Panc1 (cell line): Measurements from ENCODE around the gene INF2. TPM values are rescaled to one million over a fixed set of nuclear protein-coding genes. Genes with fewer than 3 reads are reported as not detected.
"Not testable (repeated sequence)": the region's sequence is repeated elsewhere in the genome, so short reads cannot be mapped to it uniquely, and the experiment has no call there.

ENCODE experiments used
- ATAC-seq: fragments of 200-7000 bp; cut with Tn5 transposase; 2 replicates; pipeline ENCODE4 v1.9.1; 2020; ENCODE audit warnings: mild to moderate bottlenecking, moderate library complexity
- BruUV-seq: library from RNA; stranded (reverse); fragments of 400-500 nt; replicated peaks from 2 replicates; lab custom pipeline; 2021; lab: Mats Ljungman, UMichigan
- CTCF ChIA-PET: fragments of 300-600 bp; sonication (Branson Sonifier 250); formaldehyde crosslinking; loops from one replicate; lab custom pipeline; 2022; ENCODE audit warnings: antibody characterized with exemption; lab: Charles Lee
- POLR2A ChIA-PET: fragments of 300-600 bp; sonication (Branson Sonifier 250); formaldehyde crosslinking; loops from one replicate; lab custom pipeline; 2022; ENCODE audit warnings: antibody characterized with exemption; lab: Charles Lee
- DNase-seq: peaks from one replicate; pipeline ENCODE4 v3.0.0-alpha.2; 2010; ENCODE audit warnings: low read depth, low spot score
- H3K27ac ChIP-seq: 2 replicates; pipeline ENCODE4 v1.5.1; 2011; ENCODE audit warnings: mild to moderate bottlenecking, low read length, inconsistent platforms
- H3K27me3 ChIP-seq: fragments of 200-500 bp; sonication (Bioruptor generic); 2 replicates; pipeline ENCODE4 v1.6.0; 2014; ENCODE audit warnings: low read length, inconsistent platforms; ENCODE audit not compliant: control insufficient read depth, insufficient read depth
- H3K36me3 ChIP-seq: fragments of 200-500 bp; sonication (Bioruptor generic); 2 replicates; pipeline ENCODE4 v1.5.1; 2014; ENCODE audit warnings: inconsistent platforms, mild to moderate bottlenecking, low read length, moderate library complexity; ENCODE audit not compliant: control insufficient read depth, insufficient read depth
- H3K4me1 ChIP-seq: 2 replicates; pipeline ENCODE4 v1.5.1; 2011; ENCODE audit warnings: inconsistent platforms, mild to moderate bottlenecking, low read length, moderate library complexity; ENCODE audit not compliant: control insufficient read depth, insufficient read depth
- H3K4me3 ChIP-seq, 2 experiments: 2 replicates each; pipeline ENCODE4 v1.5.1; 2011 to 2012; ENCODE audit warnings: low read depth in 2 of 2, low read length in 2 of 2, mild to moderate bottlenecking in 2 of 2, inconsistent platforms in 1 of 2, moderate library complexity in 1 of 2
- H3K9me3 ChIP-seq: fragments of 200-500 bp; sonication (Bioruptor generic); 2 replicates; pipeline ENCODE4 v1.5.1; 2014; ENCODE audit warnings: low read depth, mild to moderate bottlenecking, inconsistent platforms, low read length, moderate library complexity; ENCODE audit not compliant: control insufficient read depth, insufficient read depth
- POLR2AphosphoS5 ChIP-seq: IDR thresholded peaks from 2 replicates; pipeline ENCODE4 v1.6.1; 2012; ENCODE audit warnings: mild to moderate bottlenecking, low read depth, low read length, moderate library complexity
- REST ChIP-seq, 2 experiments: IDR thresholded peaks; 2 replicates each; pipeline ENCODE4 v1.6.1; 2011 to 2012; ENCODE audit warnings: low read depth in 2 of 2, control low read depth in 1 of 2, low read length in 1 of 2, mild to moderate bottlenecking in 1 of 2, moderate library complexity in 1 of 2; ENCODE audit not compliant: insufficient read depth in 1 of 2
- SIN3A ChIP-seq: IDR thresholded peaks from 2 replicates; pipeline ENCODE4 v1.6.1; 2012; ENCODE audit warnings: low read depth, mild to moderate bottlenecking, low read length, moderate library complexity, borderline replicate concordance; ENCODE audit not compliant: insufficient read depth
- TCF7L2 ChIP-seq: IDR thresholded peaks from 2 replicates; pipeline ENCODE4 v1.6.1; 2011; ENCODE audit warnings: mild to moderate bottlenecking, low read depth, low read length, inconsistent platforms
- in situ Hi-C: cut with HindIII; loops from 2 replicates; pipeline ENCODE4 v1.10.0; 2016; ENCODE audit warnings: low sequenced_read_pairs, low pct_unique_long_range_greater_than_20kb
- intact Hi-C: fragments of 100-400 bp; cut with micrococcal nuclease; formaldehyde crosslinking; loops from one replicate; pipeline ENCODE4 v1.10.0; 2022; ENCODE audit not compliant: unreplicated experiment
- total RNA-seq: library from RNA; stranded (reverse); gene quantifications from one replicate; pipeline ENCODE4 v1.2.1, GENCODE V29; 2021; ENCODE audit not compliant: unreplicated experiment
- TF ChIP-seq, protein P1 (sequence below): fragments of 450-650 bp; IDR thresholded peaks from 2 replicates; pipeline ENCODE4 v1.5.1; 2017; ENCODE audit warnings: mild to moderate bottlenecking

The INF2 gene
- total RNA-seq, 1 experiment from 2014 or later, result 195 TPM

DNA sequence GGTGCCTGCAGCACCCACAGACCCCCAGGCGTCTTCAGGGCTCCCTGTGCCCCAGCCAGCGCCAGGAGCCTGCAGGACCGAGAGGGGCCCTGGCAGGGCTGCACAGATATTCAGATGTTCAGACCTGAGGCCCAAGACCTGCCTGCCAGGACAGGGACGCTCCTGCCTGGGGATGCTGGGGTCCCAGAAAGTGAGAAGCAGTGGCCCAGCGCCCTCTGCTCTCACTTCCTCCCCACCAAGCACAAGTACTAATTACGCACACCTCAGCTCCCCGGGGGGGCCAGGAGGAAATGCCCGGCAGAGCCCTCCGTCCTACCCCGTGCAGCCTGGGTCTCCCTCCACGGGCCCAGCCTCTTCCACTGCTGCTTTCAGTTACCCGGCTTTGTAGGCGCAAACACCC is 28.8 kb upstream of the INF2 start:
- DNase-seq, result no peak

GRCh38 chr14:104661086-104661485 is 28.3 kb upstream of the INF2 start:
- Histone ChIP-seq H3K36me3 (no peaks in the 10 kb centered on the region), H3K9me3 (no peaks in the 10 kb centered on the region), H3K4me3 (no peak overlapping the region), H3K27me3 (no peaks in the 10 kb centered on the region), H3K4me1 (peaks cover 20% of the 10 kb centered on the region), H3K27ac (0 out of 2 replicates have a peak overlapping the region, but pooled peaks have one; percentile 4)
- in situ Hi-C loops (no loop called here), intact Hi-C loops (no loop called here)
- ChIA-PET CTCF (no interaction called here), POLR2A (no interaction called here)
- BruUV-seq, result no TSS peak
- DNase-seq, result no peak
- ATAC-seq, result no peak
- TF ChIP-seq REST (IDR thresholded peaks at IDR 0.05; ENCODE audit: insufficient read depth in 1 of 2, low read depth in 2 of 2, low read length in 1 of 2), result no peak
- no peak for TF ChIP-seq TCF7L2
- TF ChIP-seq, protein P1, sequence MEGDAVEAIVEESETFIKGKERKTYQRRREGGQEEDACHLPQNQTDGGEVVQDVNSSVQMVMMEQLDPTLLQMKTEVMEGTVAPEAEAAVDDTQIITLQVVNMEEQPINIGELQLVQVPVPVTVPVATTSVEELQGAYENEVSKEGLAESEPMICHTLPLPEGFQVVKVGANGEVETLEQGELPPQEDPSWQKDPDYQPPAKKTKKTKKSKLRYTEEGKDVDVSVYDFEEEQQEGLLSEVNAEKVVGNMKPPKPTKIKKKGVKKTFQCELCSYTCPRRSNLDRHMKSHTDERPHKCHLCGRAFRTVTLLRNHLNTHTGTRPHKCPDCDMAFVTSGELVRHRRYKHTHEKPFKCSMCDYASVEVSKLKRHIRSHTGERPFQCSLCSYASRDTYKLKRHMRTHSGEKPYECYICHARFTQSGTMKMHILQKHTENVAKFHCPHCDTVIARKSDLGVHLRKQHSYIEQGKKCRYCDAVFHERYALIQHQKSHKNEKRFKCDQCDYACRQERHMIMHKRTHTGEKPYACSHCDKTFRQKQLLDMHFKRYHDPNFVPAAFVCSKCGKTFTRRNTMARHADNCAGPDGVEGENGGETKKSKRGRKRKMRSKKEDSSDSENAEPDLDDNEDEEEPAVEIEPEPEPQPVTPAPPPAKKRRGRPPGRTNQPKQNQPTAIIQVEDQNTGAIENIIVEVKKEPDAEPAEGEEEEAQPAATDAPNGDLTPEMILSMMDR, result no peak
- TF ChIP-seq POLR2AphosphoS5, result no peak
- TF ChIP-seq SIN3A, result no peak

More for the DNA sequence above, 28.8 kb upstream of the INF2 start:
- no peaks in the 10 kb centered on the region for H3K27me3 ChIP-seq
- BruUV-seq, result no TSS peak
- ChIA-PET CTCF (no interaction called here), POLR2A (no interaction called here)
- no peak for ATAC-seq
- in situ Hi-C loops (no loop called here), intact Hi-C loops (no loop called here)
- no peaks in the 10 kb centered on the region for H3K36me3 ChIP-seq
- TF ChIP-seq REST (IDR thresholded peaks at IDR 0.05; ENCODE audit: insufficient read depth in 1 of 2, low read depth in 2 of 2, low read length in 1 of 2) (no peak), SIN3A (no peak), TCF7L2 (no peak), POLR2AphosphoS5 (no peak)
- no peak overlapping the region for H3K4me3 ChIP-seq
- no peaks in the 10 kb centered on the region for H3K9me3 ChIP-seq
- no peak overlapping the region for H3K27ac ChIP-seq
- peaks cover 18% of the 10 kb centered on the region for H3K4me1 ChIP-seq

DNA sequence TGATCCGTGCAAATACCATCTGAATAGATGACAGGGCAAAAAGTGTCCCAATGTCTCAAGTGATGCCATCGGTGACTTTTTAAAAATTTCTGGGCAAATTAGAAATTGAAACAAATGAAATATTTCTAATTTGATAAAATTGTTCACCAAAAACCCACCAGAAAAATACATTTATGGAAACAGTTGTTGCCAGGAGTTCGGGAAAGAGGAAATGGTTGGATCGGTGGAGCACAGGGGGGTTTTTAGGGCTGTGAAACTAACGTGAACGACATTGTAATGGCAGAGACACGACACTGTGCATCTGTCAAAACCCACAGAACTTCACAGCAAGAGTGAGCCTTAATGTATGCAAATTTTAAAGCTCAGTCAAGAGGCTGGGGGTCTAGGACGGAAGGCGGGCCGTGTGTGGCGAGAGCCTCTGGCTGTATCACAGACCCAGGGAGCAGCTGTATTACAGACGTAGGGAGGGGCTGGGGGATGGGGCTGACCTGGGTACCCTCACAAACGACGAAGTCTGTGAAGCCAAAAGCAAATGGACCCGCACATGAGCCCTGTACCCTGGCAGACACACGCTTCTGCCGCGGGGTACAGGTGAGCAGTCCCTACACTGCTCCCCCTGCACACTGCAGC is 27.8 kb upstream of the INF2 start:
- ATAC-seq, H3K27me3 ChIP-seq, POLR2A ChIA-PET, CTCF ChIA-PET, intact Hi-C loops, DNase-seq, H3K36me3 ChIP-seq, H3K9me3 ChIP-seq, BruUV-seq, H3K4me3 ChIP-seq, in situ Hi-C loops: not testable (repeated sequence)
- H3K4me1 ChIP-seq, result peaks cover 23% of the 10 kb centered on the region
- H3K27ac ChIP-seq, result 0 out of 2 replicates have a peak overlapping the region, but pooled peaks have one; percentile 4

- H3K9me3 ChIP-seq, BruUV-seq, ATAC-seq, in situ Hi-C loops, CTCF ChIA-PET, H3K27ac ChIP-seq, intact Hi-C loops, POLR2A ChIA-PET, DNase-seq, H3K4me3 ChIP-seq, H3K27me3 ChIP-seq, H3K36me3 ChIP-seq: not testable (repeated sequence)
- H3K4me1 ChIP-seq, result peaks cover 30% of the 10 kb centered on the region
Measured at GRCh38 chr14:104662472-104662871, 26.9 kb upstream of the INF2 start.
